Cerebellar cortex (tissue), 1 donor: ENCODE data around the gene SLC19A2.
"Not testable (repeated sequence)": the region's sequence is repeated elsewhere in the genome, so short reads cannot be mapped to it uniquely, and the experiment has no call there.

Experiments used
- DNase-seq: peaks from one replicate; pipeline ENCODE4 v3.0.0-alpha.2; 2015; ENCODE audit warnings: low spot score

Gene SLC19A2, protein sequence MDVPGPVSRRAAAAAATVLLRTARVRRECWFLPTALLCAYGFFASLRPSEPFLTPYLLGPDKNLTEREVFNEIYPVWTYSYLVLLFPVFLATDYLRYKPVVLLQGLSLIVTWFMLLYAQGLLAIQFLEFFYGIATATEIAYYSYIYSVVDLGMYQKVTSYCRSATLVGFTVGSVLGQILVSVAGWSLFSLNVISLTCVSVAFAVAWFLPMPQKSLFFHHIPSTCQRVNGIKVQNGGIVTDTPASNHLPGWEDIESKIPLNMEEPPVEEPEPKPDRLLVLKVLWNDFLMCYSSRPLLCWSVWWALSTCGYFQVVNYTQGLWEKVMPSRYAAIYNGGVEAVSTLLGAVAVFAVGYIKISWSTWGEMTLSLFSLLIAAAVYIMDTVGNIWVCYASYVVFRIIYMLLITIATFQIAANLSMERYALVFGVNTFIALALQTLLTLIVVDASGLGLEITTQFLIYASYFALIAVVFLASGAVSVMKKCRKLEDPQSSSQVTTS

DNA sequence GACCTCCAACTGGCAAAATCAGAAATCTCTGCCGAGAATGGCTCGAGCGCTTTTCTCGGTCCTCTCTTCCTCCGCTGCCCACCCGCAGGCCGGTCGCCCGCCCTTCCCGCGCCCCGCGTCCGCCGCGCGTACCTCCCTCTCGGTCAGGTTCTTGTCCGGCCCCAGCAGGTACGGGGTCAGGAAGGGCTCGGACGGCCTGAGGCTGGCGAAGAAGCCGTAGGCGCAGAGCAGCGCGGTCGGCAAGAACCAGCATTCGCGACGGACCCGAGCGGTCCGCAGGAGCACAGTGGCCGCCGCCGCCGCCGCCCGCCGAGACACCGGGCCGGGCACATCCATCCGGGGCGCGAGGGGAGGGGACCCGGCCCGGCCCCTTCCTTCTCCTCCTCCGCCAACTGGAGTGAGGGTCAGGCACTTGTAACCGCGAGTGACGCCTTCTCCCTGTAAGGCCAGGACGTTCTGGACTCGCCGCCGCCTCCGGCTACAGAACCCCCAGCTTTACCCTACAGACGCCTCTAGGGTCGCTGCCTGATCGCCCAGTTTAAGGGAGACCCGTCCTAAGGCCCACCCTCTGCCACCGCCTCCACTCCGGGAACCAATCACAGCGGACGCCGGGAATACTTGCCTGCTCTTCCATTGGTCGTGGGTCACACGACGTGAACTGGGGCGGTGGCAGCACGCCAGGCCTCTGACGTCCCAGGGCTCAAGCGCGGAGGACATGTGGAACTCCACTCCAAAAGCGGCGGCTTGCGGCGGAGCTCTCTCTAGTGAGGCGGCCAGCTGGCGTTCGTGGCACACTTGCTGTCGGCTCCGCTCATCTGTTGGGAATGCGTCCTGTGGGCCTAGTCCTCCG lies at the start of gene SLC19A2:
Gene SLC19A2 (minus strand): TSS at position 514 of the 850 bp plus-strand sequence. CDS start 178 bp downstream, at position 336.
- DNase-seq, result peak; percentile 99

DNA sequence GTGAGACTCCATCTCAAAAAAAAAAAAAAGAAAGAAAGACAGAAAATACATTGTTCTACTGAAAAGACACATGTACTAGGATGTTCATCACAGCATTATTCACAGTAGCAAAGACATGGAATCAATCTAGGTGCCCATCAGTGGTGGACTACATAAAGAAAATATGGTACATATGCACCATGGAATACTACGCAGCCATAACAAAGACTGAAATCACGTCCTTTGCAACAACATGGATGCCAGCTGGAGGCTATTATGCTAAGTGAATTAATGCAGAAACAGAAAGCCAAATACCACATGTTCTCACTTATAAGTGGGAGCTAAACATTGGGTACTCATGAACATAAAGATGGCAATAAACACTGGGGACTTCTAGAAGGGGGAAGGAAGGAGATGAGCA lies 48.9 kb upstream of the SLC19A2 start:
- DNase-seq, result no peak

DNA sequence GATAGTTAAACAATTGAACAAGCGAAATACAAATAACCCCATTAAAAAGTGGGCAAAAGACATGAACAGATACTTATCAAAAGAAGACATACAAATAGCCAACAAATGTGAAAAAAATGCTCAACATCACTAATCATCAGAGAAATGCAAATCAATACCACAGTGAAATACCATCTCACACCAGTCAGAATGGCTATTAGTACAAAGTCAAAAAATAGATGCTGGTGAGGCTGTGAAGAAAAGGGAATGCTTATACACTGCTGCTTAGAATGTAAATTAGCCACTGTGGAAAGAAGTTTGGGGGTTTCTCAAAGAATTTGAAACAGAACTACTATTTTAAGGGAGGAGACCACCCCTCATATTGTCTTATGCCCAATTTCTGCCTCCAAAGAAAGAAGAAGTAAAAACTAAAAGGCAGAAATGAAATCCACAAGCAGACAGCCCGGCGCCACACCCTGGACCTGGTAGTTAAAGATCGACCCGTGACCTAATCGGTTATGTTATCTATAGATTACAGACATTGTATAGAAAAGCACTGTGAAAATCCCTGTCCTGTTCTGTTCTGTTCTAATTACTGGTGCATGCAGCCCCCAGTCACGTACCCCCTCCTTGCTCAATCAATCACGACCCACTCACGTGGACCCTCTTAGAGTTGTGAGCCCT lies 47.9 kb upstream of the SLC19A2 start:
- DNase-seq, result not testable (repeated sequence)

DNA sequence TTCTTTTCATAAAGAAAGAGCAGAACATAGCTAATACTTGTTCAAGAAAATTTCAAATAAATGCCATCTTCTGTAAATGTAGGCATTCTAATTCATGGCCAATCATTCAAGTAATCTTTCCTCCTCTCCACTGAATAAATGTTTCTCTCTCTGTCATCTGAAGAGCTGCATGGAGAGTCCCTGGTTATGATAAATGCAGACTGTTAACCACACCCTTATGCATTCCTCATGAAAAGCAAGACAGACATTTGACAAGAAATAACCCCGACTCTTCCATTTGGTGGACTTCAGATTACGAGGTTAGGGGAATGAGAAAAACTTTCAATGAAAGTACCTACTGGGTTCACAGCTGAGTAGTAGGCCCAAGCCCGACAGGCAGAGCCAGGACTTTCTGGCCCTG lies 44.7 kb upstream of the SLC19A2 start:
- DNase-seq, result no peak

DNA sequence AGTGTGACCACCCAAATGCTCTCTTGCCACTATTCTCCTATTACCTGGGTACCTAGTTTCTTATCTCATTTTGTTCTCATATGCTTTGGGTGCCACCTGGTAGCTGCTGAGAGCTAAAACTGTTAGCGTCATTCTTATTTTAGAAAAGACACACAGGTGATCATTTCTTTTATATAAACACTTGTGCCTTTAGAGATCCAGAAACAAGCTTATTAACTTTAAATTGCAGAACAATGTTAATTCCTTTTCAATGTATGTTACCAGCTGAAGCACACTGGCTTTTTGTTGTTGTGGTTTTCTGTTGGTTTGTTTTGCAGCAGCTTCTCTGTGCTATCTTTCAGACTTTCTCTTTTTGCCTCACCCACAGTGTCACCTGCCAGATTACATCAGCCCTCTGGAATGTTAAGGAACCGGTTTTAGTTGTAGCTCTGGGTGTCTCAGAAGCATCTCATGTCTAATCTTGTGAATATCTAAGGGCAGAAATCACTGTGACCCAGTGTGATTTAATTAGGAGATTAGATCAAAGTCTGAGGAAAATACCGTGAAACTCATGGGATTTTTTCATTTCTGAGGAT lies 43.4 kb upstream of the SLC19A2 start:
- no peak for DNase-seq

DNA sequence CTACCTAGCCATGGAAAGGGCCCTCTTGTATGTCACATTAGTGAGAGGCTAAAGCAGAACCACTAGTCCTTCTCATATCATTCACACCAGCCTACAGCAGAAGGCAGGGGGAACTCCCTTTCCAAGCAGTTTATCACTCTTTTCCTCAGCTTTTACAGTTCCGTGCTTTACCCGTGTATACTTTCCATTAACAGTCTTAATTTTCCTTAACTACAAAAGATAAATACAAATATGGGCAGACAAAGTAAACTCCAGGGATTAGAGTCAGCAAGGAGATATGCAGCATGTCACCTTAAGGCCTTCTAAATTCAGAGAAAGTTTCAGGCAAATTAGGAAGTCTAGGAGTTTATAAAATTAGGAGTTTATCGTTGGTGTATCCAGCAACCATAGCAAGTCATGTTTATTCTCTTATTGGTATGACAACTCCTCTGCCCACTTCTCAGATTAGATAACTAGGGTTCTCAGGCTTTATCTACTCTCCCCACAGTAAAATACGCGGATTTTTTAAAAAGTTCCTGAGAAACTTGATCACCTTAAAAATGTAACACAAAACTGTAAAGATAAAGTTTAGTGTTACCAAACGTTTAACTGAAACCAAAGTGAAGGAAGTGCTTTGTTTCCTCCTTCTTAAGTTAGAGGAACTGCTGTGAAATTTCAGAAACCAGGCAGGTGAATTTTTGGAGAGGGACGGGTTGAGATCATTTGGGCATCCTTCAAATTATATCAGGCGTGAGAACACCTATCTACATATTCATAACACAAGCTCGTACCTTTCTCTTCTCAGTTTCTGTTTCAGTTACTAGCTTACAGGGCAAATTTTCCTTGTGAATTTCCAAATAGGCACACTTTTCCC lies 42.7 kb upstream of the SLC19A2 start:
- DNase-seq, result no peak

DNA sequence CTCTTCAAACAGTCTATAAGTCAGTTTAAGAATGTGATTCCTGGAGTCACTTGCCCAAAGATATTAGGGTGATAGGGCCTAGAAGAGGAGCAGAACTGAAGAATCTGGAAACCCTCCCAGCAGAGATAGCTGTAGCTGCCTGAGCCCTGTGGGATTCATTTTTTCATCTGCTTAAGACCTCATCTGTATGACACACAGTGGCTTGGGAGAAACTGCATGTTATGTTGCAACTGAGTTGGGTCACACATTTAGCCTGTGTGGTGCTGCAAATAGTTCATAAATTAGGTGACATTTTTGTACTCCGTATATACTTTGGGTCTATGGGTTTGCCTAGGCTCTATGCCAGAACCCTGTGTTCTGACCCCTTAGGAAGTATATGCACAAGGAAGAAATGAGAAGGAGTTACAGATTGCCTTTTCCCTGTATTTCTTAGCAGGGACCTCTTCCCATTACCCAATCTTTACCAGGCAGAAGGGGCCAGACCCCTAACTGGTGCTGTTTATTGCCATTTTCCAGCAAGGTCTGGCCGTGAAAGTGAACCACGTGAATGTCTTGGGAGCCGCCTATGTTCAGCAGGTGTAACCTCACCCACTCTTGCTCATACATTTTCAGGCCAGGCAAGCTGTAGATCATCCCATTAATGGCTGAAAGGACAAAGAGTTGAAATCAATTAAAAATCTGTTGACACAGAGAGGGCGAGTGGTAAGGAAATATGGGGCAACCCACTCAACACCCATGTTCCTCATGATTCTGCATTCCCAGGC lies 41.9 kb upstream of the SLC19A2 start:
- no peak for DNase-seq

DNA sequence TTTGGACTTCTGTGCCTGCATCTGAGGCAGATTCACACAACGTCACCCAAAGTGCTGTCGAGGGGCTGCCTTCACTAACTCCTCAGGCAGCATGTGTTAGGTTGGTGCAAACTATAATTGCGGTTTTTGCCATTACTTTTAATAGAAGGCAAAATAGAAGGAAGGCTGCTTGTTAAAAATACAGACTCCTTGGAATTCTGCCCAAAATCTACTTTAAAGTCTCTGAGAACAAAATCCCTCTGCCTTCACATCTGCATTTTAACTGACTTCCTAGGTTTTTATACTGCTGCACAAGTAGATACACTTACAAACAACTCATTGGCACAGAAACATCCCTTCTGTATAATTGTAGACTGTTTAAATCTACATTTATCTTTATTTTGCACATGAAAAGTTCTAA lies 41.3 kb upstream of the SLC19A2 start:
- no peak for DNase-seq

DNA sequence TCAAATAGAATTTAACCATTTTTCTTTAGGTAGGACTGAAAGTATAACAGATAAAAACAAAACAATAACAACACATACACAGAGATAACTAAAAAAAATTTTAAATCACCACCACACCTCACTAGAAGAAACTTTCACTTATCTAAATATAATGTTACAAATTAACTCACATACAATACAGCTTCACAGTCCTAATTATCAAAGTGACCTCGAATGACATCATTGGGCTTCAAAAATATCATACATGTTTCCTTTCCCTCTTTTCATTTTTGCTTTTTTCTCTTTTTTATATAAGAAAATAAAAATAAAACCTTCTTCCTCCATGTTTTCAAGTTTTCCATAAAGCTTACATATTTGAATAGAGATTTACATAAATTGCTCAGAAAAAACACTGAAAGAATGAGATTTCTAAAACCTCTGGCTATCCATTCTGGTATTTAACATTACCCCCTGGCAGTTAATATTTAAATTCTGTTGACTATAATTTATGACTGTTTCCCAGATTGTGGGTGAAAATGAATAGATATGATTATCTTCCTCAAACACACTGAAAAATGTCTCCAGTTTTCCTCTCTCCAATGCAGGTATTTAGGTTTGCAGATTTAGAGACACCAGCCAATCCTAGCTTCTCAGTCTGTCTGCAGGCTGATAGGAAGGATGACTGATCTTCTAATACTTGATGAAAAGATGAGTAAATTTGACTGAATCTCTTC lies 40.5 kb upstream of the SLC19A2 start:
- DNase-seq, result no peak

DNA sequence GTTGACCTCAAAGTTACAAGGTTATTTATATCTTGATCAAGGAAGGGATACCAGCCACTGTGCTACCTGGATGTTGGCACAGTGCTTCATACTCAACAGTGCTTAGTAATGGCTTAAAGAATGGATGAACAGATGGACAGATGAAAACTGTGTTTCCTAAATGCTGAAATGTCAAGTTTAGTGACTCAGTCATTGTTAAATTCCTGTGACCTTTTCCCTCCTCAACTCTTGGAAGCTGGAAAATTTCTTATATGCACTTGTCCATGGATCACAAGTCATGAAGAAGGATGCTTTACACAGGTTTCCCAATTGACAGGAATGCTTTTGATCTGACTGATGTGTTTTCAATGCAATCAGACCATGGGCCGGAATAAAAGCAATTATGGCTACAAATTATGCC lies 39.6 kb upstream of the SLC19A2 start:
- no peak for DNase-seq

DNA sequence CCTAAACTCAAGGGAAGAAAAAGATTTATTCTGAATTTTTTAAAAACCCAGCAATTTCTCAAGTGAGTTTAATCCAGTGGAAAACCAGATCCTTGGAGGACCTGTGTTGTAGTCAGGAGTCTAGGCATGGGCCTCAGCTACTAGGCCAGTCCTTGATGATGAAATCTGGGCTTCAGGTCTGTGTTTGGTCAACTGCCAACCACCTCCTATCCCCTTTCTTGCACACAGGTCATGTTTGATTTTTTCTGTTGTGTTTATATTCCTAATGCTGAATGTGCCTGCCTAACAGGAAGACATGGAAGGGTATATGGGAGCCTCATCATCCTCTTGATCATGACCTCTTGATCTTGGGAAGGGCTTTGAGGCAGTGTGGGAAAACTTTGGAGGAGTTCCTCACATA lies 38.2 kb upstream of the SLC19A2 start:
- no peak for DNase-seq

DNA sequence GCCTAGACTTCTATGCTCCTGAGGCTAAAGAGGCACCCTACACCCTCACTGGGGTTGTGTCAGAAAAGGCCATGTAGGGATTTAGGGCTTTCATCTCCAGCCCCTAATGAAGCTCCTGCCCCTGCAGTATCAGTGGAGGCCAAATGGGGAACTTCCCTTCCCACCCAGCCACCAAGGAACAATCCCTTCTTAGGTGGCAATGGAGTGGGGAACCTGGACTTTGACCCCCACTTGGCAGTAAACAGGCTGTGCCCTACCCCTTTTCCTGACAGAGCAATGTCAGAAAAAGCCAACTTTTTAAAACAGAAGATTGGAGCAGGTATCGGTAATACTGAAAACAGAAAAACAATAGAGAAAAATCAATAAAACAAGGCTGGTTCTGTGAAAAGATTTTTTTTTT lies 35.5 kb upstream of the SLC19A2 start:
- DNase-seq, result no peak

DNA sequence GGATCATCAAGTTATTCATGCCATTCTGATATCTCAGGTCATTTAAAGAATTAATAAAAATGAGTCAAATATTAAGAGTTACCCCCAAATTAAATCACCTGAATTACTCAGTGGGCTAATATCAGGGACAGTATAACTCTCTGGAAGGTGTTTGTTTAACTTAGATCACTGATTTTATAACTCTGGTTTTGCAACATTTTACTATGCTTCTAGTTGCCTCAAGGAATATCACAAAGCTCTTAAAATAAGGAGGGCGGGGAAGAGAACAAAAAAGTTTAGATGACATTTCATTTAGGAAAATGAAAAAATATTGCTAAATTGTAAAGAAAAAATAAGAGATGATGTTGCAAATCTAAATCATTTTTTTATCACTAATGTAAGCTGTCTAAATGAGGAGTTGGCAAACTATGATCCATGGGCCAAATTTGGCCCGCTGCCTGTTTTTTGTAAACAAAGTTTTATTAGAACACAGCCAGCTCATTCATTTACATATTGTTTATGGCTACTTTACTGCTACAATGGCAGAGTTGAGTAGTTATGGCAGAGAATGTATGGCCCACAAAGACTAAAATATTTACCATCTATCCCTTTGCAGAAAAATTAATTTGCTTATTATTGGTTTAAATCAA lies 31.9 kb upstream of the SLC19A2 start:
- no peak for DNase-seq

DNA sequence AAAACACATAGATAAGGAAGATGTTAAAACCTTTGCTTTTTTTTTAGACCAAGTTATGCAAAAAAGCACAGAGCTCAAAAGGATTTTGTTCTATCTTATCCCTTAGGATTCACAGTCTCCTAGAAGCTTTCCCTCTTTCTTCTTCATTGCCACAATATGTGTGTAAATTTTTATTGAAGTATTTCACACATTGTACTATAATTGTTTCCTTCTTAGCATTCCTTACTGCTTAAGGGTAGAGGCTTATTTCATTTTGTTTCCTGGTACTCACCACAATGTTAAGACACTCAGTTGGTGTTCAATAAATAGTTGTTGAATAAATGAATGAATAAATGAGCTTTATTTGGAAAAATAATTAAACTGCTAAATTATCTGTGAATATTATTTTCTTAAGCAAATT lies 29.9 kb upstream of the SLC19A2 start:
- DNase-seq, result no peak

DNA sequence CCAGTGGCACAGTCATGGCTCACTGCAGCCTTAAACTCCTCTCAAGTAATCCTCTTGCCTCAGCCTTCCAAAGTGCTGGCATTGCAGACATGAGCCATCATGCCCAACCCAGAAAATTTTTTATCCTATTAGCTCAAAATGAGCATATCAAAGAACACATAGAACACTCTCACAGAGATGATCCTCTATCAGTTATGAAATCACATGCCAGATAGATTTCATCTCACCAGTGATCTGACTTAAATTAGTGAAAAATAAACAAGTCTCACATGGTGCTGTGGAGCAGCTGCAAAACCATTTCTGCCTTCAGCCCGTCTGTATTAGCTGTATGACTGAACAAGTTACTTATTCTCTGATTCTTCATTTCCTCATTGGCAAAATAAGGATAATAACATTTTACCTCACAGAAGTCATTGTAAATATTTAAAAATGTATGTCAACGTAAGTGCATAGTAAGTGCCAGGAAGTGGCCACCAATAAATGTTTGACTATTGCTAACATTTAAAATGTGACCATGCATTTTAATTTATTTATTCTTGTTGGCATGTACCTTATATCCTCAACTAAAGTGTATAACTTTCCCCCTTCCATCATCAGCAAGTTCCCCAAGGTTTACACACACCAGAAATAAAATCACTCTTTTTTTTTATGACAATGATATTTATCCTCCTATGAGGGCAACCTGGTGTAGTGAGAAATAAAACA lies 29.0 kb upstream of the SLC19A2 start:
- DNase-seq, result no peak

DNA sequence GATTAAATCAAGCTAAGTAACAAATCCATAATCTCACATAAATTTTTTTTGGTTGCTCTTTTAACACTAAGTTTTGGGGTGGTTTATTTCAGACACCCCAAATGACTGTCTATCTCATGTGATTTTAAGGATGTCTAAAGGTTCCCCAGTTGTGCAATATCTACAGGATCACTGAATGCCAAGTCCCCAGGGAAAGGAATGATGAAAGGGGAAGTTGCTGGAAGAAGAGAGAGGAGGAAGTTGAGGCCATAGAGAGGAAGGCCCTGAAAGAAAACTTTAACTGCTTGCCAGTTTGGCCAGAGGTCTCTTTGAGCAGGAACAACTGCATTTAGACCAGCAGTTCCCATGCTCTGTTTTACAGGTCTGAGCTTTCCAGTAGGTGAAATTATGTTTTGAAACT lies 27.5 kb upstream of the SLC19A2 start:
- DNase-seq, result no peak

DNA sequence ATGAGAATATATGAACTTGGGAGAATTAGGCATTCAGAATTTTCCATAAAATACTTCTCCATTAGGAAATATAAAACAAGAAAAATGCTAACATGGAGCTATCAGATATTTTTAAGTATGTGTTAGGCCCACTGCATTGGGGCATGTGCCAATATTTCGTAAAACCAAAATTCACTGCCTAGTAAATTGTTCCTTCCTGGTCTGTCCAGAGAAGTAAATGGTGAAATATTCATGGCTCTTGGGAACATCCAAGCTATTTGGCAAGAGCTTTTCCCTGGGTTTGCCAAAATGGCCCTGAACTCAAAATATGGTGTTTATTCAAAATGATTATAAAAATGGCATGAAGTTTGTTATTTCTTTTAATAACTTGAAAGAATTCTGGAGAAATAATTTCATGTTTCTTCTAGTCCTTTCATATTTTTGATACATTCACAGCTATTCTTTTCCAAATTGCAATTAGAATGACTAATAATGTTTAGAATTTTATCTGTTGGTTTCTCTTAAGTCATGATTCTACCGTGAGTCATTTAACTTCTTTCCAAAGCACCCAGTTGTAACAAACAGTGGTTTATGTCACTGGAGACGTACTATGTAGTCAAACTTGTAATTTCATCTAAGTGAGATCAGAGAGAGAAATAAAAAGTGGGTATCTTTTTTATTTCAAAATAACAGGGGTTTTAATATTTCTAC lies 25.7 kb upstream of the SLC19A2 start:
- no peak for DNase-seq

DNA sequence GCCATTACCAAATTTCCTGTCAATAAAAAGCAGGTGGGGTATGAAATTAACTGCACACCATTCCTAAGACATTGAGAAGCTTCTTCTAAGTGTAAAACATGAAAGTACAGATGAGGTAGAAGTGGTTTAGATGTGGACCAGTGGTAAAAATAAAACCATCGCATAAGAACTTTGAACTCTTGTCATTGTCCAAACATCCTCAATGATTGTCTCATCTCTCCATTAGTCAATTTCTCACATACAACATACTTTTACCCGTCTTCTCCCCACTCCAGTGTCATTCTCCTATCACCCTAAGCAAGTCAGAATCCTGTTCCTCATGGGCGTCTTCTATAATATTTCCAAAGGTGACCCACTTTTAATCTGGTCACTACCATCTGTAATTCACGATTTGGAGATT lies 24.3 kb upstream of the SLC19A2 start:
- DNase-seq, result no peak
